ENCODE results near the gene KIAA0825. TPM values are rescaled to one million over a fixed set of nuclear protein-coding genes. Genes with fewer than 3 reads are reported as not detected.

KIAA0825 gene
- total RNA-seq, 1 experiment from 2014 or later, result 0.07 TPM

DNA sequence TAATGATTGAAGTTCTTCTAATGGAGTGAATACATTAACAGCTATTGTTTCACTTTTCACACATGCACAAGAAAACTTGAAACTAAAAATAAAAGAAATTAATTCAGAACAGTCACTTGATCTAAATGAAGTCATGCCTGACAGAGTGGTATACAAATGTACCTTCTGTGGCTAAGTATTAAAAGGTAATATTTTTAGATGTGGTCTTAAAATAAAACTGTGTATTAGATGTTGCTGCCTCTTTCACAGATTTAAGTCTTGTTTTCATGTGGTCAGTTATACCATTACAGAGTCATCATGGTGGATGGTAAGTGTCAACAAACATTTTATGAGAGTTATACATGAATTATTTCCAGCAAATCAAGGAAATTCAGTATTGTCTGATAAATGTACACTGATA is 47.0 kb downstream of the KIAA0825 start:
- no peaks in the 10 kb centered on the region for H3K4me1 ChIP-seq (ENCODE audit: insufficient read depth, low read length)
- H3K9me3 ChIP-seq (ENCODE audit: low read length), result no peaks in the 10 kb centered on the region
- H3K9me2 ChIP-seq (replicated peaks; ENCODE audit: low read length), result no peaks in the 10 kb centered on the region
- intact Hi-C loops (cut with micrococcal nuclease), result no loop called here
- H4K20me1 ChIP-seq (ENCODE audit: low read length), result no peaks in the 10 kb centered on the region
- H3K36me3 ChIP-seq (ENCODE audit: low read depth, low read length), result no peaks in the 10 kb centered on the region
- no peaks in the 10 kb centered on the region for H3K79me2 ChIP-seq (ENCODE audit: low read length)
- no peaks in the 10 kb centered on the region for H3K27me3 ChIP-seq (ENCODE audit: low read length)
- H3K4me2 ChIP-seq (ENCODE audit: low read length), result no peak overlapping the region
- no peak for DNase-seq
- H3K27ac ChIP-seq (ENCODE audit: low read length), result no peak overlapping the region
- no peak overlapping the region for H3K9ac ChIP-seq (ENCODE audit: low read length)
- TF ChIP-seq EZH2 (IDR thresholded peaks at IDR 0.05; ENCODE audit: low read length, unreplicated experiment) (no peak), EZH2phosphoT487 (IDR thresholded peaks at IDR 0.05; ENCODE audit: borderline replicate concordance, low read length) (no peak)
- ChIA-PET POLR2A (ENCODE audit: unreplicated experiment) (no interaction called here), CTCF (no interaction called here)
- no TSS peak for BruUV-seq (replicated peaks)
- ATAC-seq, result no peak
- no peak overlapping the region for H3K4me3 ChIP-seq (ENCODE audit: low read length)
- H2AFZ ChIP-seq (ENCODE audit: low read length), result no peak overlapping the region
- H3F3A ChIP-seq (ENCODE audit: low read length, unreplicated experiment), result no peaks in the 10 kb centered on the region

GRCh38 chr5:94564812-94565211 is 53.6 kb downstream of the KIAA0825 start:
- H3K79me2 ChIP-seq (ENCODE audit: low read length), result no peaks in the 10 kb centered on the region
- H3K27ac ChIP-seq (ENCODE audit: low read length), result no peak overlapping the region
- intact Hi-C loops (cut with micrococcal nuclease), result no loop called here
- no peak for TF ChIP-seq EZH2 (IDR thresholded peaks at IDR 0.05; ENCODE audit: low read length, unreplicated experiment)
- TF ChIP-seq CTCF (conservative IDR thresholded peaks at IDR 0.05; ENCODE audit: low read depth, low read length), result no peak
- TF ChIP-seq EZH2phosphoT487 (IDR thresholded peaks at IDR 0.05; ENCODE audit: borderline replicate concordance, low read length), result no peak
- no peaks in the 10 kb centered on the region for H3F3A ChIP-seq (ENCODE audit: low read length, unreplicated experiment)
- H4K20me1 ChIP-seq (ENCODE audit: low read length), result no peaks in the 10 kb centered on the region
- no peak for ATAC-seq
- POLR2A ChIA-PET (ENCODE audit: unreplicated experiment), result no interaction called here
- no peaks in the 10 kb centered on the region for H3K4me1 ChIP-seq (ENCODE audit: insufficient read depth, low read length)
- no peak overlapping the region for H3K9ac ChIP-seq (ENCODE audit: low read length)
- H3K36me3 ChIP-seq (ENCODE audit: low read depth, low read length), result no peaks in the 10 kb centered on the region
- H3K9me2 ChIP-seq (replicated peaks; ENCODE audit: low read length), result no peaks in the 10 kb centered on the region
- no peak overlapping the region for H2AFZ ChIP-seq (ENCODE audit: low read length)
- no peak for DNase-seq
- H3K27me3 ChIP-seq (ENCODE audit: low read length), result no peaks in the 10 kb centered on the region
- no TSS peak for BruUV-seq (replicated peaks)
- H3K4me2 ChIP-seq (ENCODE audit: low read length), result no peak overlapping the region
- CTCF ChIA-PET, result no interaction called here
- no peaks in the 10 kb centered on the region for H3K9me3 ChIP-seq (ENCODE audit: low read length)
- no peak overlapping the region for H3K4me3 ChIP-seq (ENCODE audit: low read length)

DNA sequence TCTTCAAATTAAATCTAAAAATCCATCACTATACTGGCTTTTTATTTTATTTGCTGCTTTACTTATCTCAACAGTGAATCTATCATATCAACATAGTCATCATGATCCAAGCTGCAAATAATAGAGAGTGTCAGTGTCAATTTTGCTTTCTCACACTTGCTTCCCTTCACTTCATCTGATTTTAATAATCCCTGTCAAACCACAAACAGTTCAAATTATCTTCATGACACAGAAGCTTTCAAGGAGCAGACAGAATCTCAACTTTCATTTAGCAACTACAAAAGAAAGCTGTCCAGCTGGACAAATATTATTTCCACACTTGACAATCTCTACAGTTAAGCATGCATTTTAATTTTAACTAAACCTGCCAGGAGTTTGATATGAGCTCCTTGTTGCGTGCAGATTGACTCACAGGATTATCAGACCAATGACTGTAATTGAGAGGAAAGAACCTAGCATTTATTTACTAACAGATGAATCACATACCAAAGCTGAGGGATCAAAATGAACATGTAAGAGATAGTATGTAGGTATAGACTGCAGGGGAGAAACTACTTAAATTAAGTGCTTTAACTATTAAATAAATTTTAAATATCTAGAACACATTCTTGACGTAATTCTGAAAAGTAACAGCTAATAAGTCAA is 56.0 kb downstream of the KIAA0825 start:
- Histone ChIP-seq H3K4me2 (ENCODE audit: low read length) (no peak overlapping the region), H3K27ac (ENCODE audit: low read length) (no peak overlapping the region)
- ATAC-seq, result 0 out of 2 replicates have a peak, but pooled peaks have one; percentile 13

More for the DNA sequence above, 56.0 kb downstream of the KIAA0825 start:
- no peak overlapping the region for H3K4me3 ChIP-seq (ENCODE audit: low read length)
- no peaks in the 10 kb centered on the region for H3K27me3 ChIP-seq (ENCODE audit: low read length)
- no peak overlapping the region for H3K9ac ChIP-seq (ENCODE audit: low read length)
- intact Hi-C loops (cut with micrococcal nuclease), result no loop called here
- H3K4me1 ChIP-seq (ENCODE audit: insufficient read depth, low read length), result no peaks in the 10 kb centered on the region
- no peaks in the 10 kb centered on the region for H3F3A ChIP-seq (ENCODE audit: low read length, unreplicated experiment)
- ChIA-PET POLR2A (ENCODE audit: unreplicated experiment) (no interaction called here), CTCF (no interaction called here)
- H4K20me1 ChIP-seq (ENCODE audit: low read length), result no peaks in the 10 kb centered on the region
- no peaks in the 10 kb centered on the region for H3K9me2 ChIP-seq (replicated peaks; ENCODE audit: low read length)
- DNase-seq, result peak; percentile 21
- TF ChIP-seq CTCF (conservative IDR thresholded peaks at IDR 0.05; ENCODE audit: low read depth, low read length) (no peak), EZH2phosphoT487 (IDR thresholded peaks at IDR 0.05; ENCODE audit: borderline replicate concordance, low read length) (no peak), EZH2 (IDR thresholded peaks at IDR 0.05; ENCODE audit: low read length, unreplicated experiment) (no peak)
- H3K36me3 ChIP-seq (ENCODE audit: low read depth, low read length), result no peaks in the 10 kb centered on the region
- no peaks in the 10 kb centered on the region for H3K9me3 ChIP-seq (ENCODE audit: low read length)
- no peaks in the 10 kb centered on the region for H3K79me2 ChIP-seq (ENCODE audit: low read length)
- H2AFZ ChIP-seq (ENCODE audit: low read length), result no peak overlapping the region
- BruUV-seq (replicated peaks), result no TSS peak

Data from PC-3 (cell line).